Regular cardiac myocyte (primary cell): ENCODE results near the gene CD7. TPM values are rescaled to one million over a fixed set of nuclear protein-coding genes. Genes with fewer than 3 reads are reported as not detected.

ENCODE experiments used
- total RNA-seq: library from RNA; depleted of rRNA; stranded (reverse); fragments of >200 nt; gene quantifications from 2 replicates; pipeline ENCODE4 v1.2.3, GENCODE V29; 2014

Gene CD7
- not detected in 2 replicates for total RNA-seq

DNA sequence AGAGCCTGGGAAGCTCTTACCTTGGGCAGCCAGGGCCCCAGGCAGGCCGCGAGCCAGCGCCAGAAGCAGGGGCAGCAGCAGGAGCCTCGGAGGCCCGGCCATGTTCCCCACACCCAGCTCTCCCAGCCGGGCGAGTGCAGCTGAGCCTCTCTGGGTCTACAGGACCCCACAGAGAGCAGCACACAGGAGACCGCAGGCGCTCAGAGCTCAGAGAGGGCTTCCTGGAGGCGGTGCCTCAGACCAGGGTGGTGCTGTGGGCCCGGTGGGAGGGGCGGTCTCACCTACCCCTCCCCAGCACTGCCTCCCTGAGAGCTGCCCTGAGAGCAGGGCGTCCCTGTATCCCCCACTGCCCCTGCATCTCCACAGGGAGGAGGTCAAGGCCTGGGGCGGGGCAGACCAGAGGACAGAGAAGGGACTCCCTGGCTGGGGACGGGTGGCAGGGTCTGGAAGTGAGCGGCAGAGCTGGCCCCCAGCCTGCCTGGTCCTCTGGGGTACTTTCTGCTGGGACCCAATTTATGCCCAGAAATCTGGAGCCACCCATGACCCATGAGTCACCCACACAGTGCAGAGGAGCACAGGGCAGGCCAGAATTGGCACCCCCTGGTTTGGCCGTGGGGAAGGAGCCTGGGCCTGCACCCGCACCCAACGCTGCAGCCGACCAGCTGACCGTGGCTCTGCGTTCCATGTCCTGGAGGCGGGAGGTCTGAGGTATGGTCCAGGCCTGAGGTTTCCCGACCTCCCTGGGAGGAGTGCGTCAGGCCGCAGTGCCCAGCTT is at the start of gene CD7:
Gene CD7 (minus strand): TSS at position 215 of the 775 bp plus-strand sequence. CDS start 113 bp downstream, at position 102.

DNA sequence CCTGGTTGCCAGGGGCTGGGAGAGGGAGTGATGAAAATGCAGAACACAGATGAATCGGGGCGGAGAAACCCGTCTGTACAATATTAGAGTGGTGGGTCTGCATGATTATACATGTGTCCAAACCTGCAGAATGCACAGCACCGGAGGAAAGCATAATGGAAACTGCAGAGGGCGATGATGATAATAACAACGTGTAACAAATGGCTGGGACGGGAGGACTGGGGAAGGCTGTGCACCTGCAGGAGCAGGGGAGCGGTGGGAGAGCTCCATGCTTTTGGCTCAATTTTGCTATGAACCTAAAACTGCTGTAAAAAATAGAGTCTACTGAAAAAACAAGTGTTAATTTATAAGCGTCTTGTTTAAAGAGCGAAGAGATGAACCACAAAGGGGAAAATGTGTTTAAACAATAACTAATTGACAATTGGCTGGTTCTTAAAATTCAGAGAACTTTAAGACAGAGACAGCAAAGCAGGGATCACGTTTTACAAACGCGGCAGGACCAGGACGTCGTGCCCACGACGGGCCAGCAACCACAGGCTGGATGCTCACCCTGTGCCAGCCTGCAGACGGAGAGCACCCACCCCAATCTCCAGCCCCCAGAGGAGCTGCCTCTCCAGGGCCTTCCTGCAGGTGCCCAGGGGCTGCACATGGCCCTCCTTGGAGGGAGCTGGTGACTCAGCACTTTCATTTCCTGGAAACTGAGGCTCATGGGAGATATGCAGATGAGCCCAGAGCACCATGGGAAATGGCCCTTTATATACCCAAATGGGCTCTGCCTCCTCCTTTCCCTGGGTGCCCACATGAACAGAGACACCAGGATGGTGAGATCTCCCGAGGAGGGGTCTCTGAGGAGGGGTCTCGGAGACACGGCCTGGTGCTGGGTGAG is 41.3 kb upstream of the CD7 start, which contains the start of gene TEX19:
Gene TEX19 (plus strand): TSS at position 783 of the 886 bp plus-strand sequence. CDS start 2,904 bp downstream, outside the sequence.

DNA sequence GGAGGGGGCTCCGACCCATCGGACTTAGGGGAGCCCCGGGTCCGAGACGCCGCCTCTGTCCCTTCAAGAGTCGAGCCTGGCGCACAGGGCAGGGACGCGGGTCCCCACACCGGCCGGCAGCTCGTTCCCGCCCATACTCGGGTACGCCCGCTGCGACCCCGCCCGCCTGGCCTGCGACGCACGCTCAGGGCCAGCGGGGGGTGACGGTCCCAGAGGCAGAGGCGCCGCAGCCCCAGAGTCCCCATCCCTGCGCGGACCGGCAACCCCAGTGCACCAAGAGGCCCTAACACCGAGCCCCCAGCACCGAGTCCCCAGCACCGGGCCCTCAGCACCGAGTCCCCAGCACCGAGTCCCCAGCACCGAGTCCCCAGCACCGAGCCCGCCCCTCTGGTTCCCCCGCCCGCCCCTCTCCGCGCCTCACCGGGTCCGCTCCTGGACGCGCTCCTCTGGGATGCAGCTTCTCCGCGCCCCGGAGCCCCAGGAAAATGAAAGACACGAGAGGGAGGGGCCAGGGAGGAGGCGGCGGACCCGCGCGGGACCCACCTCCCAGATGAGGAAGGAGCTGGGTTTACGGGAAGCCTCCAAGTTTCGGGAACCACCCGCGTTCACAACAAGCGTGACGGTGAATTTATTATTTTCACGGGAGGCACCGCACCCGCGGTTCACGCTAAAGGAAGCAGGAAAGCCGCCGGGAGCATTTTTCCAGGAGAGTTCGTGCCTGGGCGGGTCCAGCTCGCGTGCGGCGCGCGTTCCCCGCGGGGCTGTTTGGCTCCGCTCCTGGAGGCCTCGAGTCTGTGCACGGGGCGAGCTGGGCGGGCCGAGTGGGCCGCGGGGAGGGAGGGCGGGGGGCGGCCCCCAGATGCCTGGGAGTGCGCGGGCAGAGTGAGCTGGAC is 16.1 kb upstream of the CD7 start, which contains the start of gene SECTM1:
Gene SECTM1 (minus strand): TSS at position 488 of the 893 bp plus-strand sequence. CDS start 6,526 bp downstream, outside the sequence.

DNA sequence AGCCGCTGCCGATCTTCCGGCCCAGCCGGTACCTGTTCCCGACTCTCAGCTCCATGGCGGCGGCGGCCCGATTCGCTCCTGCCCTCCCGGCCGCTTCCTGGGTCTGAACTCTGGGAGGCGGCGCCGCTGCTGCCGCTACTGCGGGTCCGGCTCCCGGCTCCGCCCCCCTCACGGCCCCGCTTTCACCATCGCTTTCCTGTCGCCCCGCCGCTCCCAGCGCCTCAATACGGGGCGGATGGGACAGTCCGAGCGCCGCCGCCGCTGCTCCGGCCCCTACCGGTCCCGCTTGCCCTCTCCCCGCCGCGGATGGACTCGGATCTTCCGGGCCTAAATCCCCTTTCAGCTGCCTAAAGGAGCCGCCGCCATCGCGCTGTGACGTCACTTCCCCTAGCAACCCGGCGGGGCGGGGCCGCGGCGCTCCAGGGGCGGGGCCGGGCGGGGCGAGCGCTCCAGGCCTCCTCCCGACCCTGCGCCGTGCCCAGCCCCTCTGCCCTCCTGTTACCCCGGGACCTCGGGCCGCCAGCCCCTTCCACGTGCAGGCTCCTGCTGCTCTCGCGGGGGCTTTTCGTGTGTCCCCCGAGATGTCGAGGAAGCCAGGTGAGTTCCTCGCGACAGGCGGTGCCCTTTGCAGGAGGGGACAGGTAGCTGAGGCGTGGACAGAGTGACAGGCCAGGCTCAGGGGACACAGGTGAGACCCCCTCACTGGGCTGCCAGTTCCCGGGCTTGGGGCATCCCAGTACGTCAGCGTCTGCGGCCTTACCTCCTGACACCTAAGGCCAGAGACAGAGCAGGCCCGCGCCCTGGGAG is 43.9 kb downstream of the CD7 start, which contains the start of gene CSNK1D:
Gene CSNK1D (minus strand): TSS at position 374 of the 807 bp plus-strand sequence. CDS start 319 bp downstream, at position 55.

Other genes with a start within 250 kb of the CD7 start
- gene FASN, start 219.4 kb downstream of the CD7 start, total RNA-seq, result 27.3 and 63.5 TPM in 2 replicates
- 10.2 and 11.6 TPM in 2 replicates for gene CCDC57, start 104.8 kb downstream of the CD7 start, total RNA-seq
- gene SLC16A3, start 88.6 kb downstream of the CD7 start, total RNA-seq, result 203 and 289 TPM in 2 replicates
- 36.6 and 55.4 TPM in 2 replicates for gene CSNK1D, start 43.9 kb downstream of the CD7 start, total RNA-seq
- 8.6 and 14.7 TPM in 2 replicates for gene SECTM1, start 16.2 kb upstream of the CD7 start, total RNA-seq
- gene TEX19, start 41.6 kb upstream of the CD7 start, total RNA-seq, result 0.19 TPM in 1 of 2 replicates, not detected in the other
- not detected in 2 replicates for gene UTS2R, start 54.2 kb upstream of the CD7 start, total RNA-seq
- gene HEXD, start 100.7 kb upstream of the CD7 start, total RNA-seq, result 6.1 and 8.2 TPM in 2 replicates
- 17.8 and 31.9 TPM in 2 replicates for gene OGFOD3, start 101.0 kb upstream of the CD7 start, total RNA-seq
- 44.5 and 63.3 TPM in 2 replicates for gene CYBC1, start 133.1 kb upstream of the CD7 start, total RNA-seq
- 32.4 and 43.5 TPM in 2 replicates for gene NARF, start 141.1 kb upstream of the CD7 start, total RNA-seq
- gene FOXK2, start 202.1 kb upstream of the CD7 start, total RNA-seq, result 21.1 and 24.0 TPM in 2 replicates